ENCODE measurements around the gene MAP1LC3B2. TPM values are rescaled to one million over a fixed set of nuclear protein-coding genes. Genes with fewer than 3 reads are reported as not detected.

The MAP1LC3B2 gene
- total and polyA plus RNA-seq, 2 of the 8 experiments (the other 6 are each of a cell fraction or from before 2014, with no cell fraction given): 0.39 to 1.5 TPM

- H2AFZ ChIP-seq (ENCODE audit: low read length): no peak overlapping the region
These were observed 18.5 kb upstream of the MAP1LC3B2 start for GRCh38 chr12:116540622-116541152.

More at GRCh38 chr12:116540622-116541152, 18.5 kb upstream of the MAP1LC3B2 start:
- ChIA-PET CTCF (ENCODE audit: partially characterized antibody) (no interaction called here), POLR2A (ENCODE audit: partially characterized antibody) (interaction anchor here (1.8 to 2.2 kb wide), 2 partner anchors 19 to 34 kb away, joined by 4 to 7 read pairs; partner anchors contain the start of gene MAP1LC3B2)
- H3K14ac ChIP-seq (ENCODE audit: insufficient read length): no peak overlapping the region
- H4K91ac ChIP-seq (replicated peaks; ENCODE audit: insufficient read length, low read length): no peak overlapping the region
- no peak overlapping the region for H2BK12ac ChIP-seq (ENCODE audit: low read depth, low read length)
- TF ChIP-seq KDM1A (IDR thresholded peaks at IDR 0.05; ENCODE audit: borderline replicate concordance, low read length) (0 out of 2 replicates have a peak, but pooled peaks have one; percentile 54), ATF3 (IDR thresholded peaks at IDR 0.05; ENCODE audit: insufficient read depth, low read depth, low read length) (no peak), SAP30 (IDR thresholded peaks at IDR 0.05; ENCODE audit: insufficient read depth, insufficient replicate concordance, low read length) (no peak)
- H3K4me2 ChIP-seq (ENCODE audit: insufficient read depth in 1 of 2, low read depth in 2 of 2, low read length in 2 of 2): peak overlapping the region in 1 of 2 experiments; percentile 51; a peak in 1 of 4 replicates
- H3K23ac ChIP-seq (ENCODE audit: insufficient read length): no peak overlapping the region
- no peaks in the 10 kb centered on the region for H4K20me1 ChIP-seq (replicated peaks in 1 of 2; ENCODE audit: control insufficient read depth in 1 of 2, insufficient read depth in 2 of 2, low read length in 2 of 2)
- H2BK5ac ChIP-seq (ENCODE audit: low read depth, low read length): no peak overlapping the region
- H3K56ac ChIP-seq (replicated peaks; ENCODE audit: insufficient read length, low read depth, low read length): no peak overlapping the region
- no peak overlapping the region for H2AK5ac ChIP-seq (ENCODE audit: low read depth, low read length)
- FAIRE-seq (no peak), DNase-seq (ENCODE audit: low read depth in 1 of 2, low spot score in 2 of 2) (no peak)
- no peak overlapping the region for H2BK15ac ChIP-seq (ENCODE audit: low read length)
- H3K4ac ChIP-seq (replicated peaks; ENCODE audit: insufficient read length, low read depth, low read length): no peak overlapping the region
- no peaks in the 10 kb centered on the region for H3K79me2 ChIP-seq (ENCODE audit: control insufficient read depth in 1 of 2, insufficient read depth in 2 of 2, low read length in 2 of 2)
- peaks cover 0 to 16% (median 6%) of the 10 kb centered on the region in 4 experiments; a peak in 5 of 7 replicates for H3K4me1 ChIP-seq (replicated peaks in 1 of 4; ENCODE audit: control insufficient read depth in 3 of 4, insufficient read depth in 4 of 4, low read length in 3 of 4)
- H4K8ac ChIP-seq (ENCODE audit: extremely low read depth, insufficient read depth, low read length): no peak overlapping the region
- H3K23me2 ChIP-seq (ENCODE audit: low read depth, low read length): no peaks in the 10 kb centered on the region
- H3K4me3 ChIP-seq (ENCODE audit: extremely low read depth in 1 of 4, insufficient read depth in 2 of 4, low read depth in 3 of 4, low read length in 4 of 4): 0 out of 8 replicates have a peak overlapping the region, but pooled peaks of 1 of the 4 experiments have one; percentile 41
- no peak overlapping the region for H3K27ac ChIP-seq (ENCODE audit: low read depth, low read length)
- WGBS, 2 experiments (ENCODE audit: extremely low coverage in 1 of 2, insufficient coverage in 1 of 2, insufficient read length in 1 of 2, insufficient replicate concordance in 2 of 2, low coverage in 1 of 2, low lambda C conversion rate in 2 of 2, missing lambda C conversion rate in 1 of 2): 86% methylated on average over 5 of the region's 5 CpGs; no CpG with 5 or more reads in 1 of the 2 experiments
- H3K27me3 ChIP-seq (replicated peaks in 1 of 4; ENCODE audit: control insufficient read depth in 3 of 4, extremely low read depth in 1 of 4, insufficient read depth in 3 of 4, low read length in 3 of 4): no peaks in the 10 kb centered on the region
- no peak overlapping the region for H3K9ac ChIP-seq (replicated peaks in 1 of 4; ENCODE audit: extremely low read depth in 1 of 4, low read depth in 3 of 4, low read length in 3 of 4)
- no peaks in the 10 kb centered on the region for H3K36me3 ChIP-seq (ENCODE audit: control insufficient read depth in 2 of 4, insufficient read depth in 4 of 4, low read length in 3 of 4)
- no peaks in the 10 kb centered on the region for H3K79me1 ChIP-seq (ENCODE audit: low read depth, low read length)
- H2BK20ac ChIP-seq (ENCODE audit: low read length): no peak overlapping the region
- no peak overlapping the region for H4K5ac ChIP-seq (ENCODE audit: insufficient read length, low read depth, low read length)
- H3K9me3 ChIP-seq (ENCODE audit: insufficient read depth in 2 of 2, low read depth in 1 of 2, low read length in 1 of 2): no peaks in the 10 kb centered on the region
- no peak overlapping the region; the same call in 1 of the 2 replicates for H3K18ac ChIP-seq (ENCODE audit: extremely low read depth, low read length)
- H2BK120ac ChIP-seq (replicated peaks; ENCODE audit: low read depth, low read length): no peak overlapping the region

All from H1 (cell line).